Gastrocnemius medialis (tissue), 4 donors: ENCODE measurements around the gene GRIN2C. TPM values are rescaled to one million over a fixed set of nuclear protein-coding genes. Genes with fewer than 3 reads are reported as not detected.

Source experiments
- ATAC-seq, 2 donors: fragments of 150-250 bp; one replicate each; pipeline ENCODE4 v1.9.1; 2016
- DNase-seq, 2 donors: peaks; one replicate each; pipeline ENCODE4 v3.0.0-alpha.2; 2019
- H3K27ac ChIP-seq, 4 donors: fragments of 200-600 bp; sonication (generic); 1 replicate in 1 of 4; 2 replicates in 3 of 4; pipeline ENCODE4 v1.5.1; 2016 to 2018; ENCODE audit warnings: mild to moderate bottlenecking in 2 of 4, moderate library complexity in 1 of 4
- H3K27me3 ChIP-seq, 3 donors: fragments of 200-600 bp; sonication (generic) in 2 of 3; 1 replicate in 1 of 3; 2 replicates in 2 of 3; pipeline versions ENCODE4 v1.5.1 to v1.6.0; 2016 to 2019; ENCODE audit warnings: mild to moderate bottlenecking in 1 of 3, moderate library complexity in 1 of 3
- H3K36me3 ChIP-seq, 2 donors: fragments of 200-600 bp; sonication (generic) in 1 of 2; one replicate each; pipeline ENCODE4 v1.5.1; 2017 to 2018
- H3K4me1 ChIP-seq, 2 donors: fragments of 200-600 bp; sonication (generic) in 1 of 2; one replicate each; pipeline ENCODE4 v1.5.1; 2016 to 2017; ENCODE audit warnings: mild to moderate bottlenecking in 2 of 2
- H3K4me3 ChIP-seq, 4 donors: fragments of 200-600 bp; sonication (generic) in 3 of 4; 1 replicate in 1 of 4; 2 replicates in 3 of 4; pipeline ENCODE4 v1.5.1; 2016 to 2019; ENCODE audit warnings: mild to moderate bottlenecking in 2 of 4
- H3K9me3 ChIP-seq, 3 donors: fragments of 200-600 bp; sonication (generic) in 2 of 3; 1 replicate in 1 of 3; 2 replicates in 2 of 3; pipeline ENCODE4 v1.5.1; 2016 to 2019
- POLR2A ChIP-seq, 2 donors: fragments of 450-650 bp; IDR thresholded peaks; one replicate each; pipeline ENCODE4 v1.6.1; 2017; ENCODE audit warnings: antibody characterized with exemption in 2 of 2, mild to moderate bottlenecking in 2 of 2, moderate library complexity in 2 of 2
- in situ Hi-C, 4 donors: fragments of 200-750 bp; cut with MboI; loops; one replicate each; pipeline versions ENCODE4 v1.15.0 to v1.8.0; 2017; ENCODE audit warnings: low sequenced_read_pairs in 4 of 4
- intact Hi-C: fragments of 100-400 bp; cut with DNase I; formaldehyde crosslinking; loops from one replicate; pipeline ENCODE4 v1.15.1; 2023; ENCODE audit warnings: low total_unique reads
- total RNA-seq, 4 donors: library from RNA; depleted of rRNA; stranded (reverse); fragments of >200 nt; gene quantifications; one replicate each; pipeline versions ENCODE4 v1.1.0 to v1.2.3, GENCODE V29; 2016
- TF ChIP-seq, protein P1 (sequence below), 5 experiments: fragments of 450-650 bp in 3 of 5; fragments of 200-600 bp in 2 of 5; sonication (generic) in 2 of 5; IDR thresholded peaks in 4 of 5; conservative IDR thresholded peaks in 1 of 5; 1 replicate in 4 of 5; 2 replicates in 1 of 5; pipeline ENCODE4 v1.5.1; 2016 to 2019; ENCODE audit warnings: antibody characterized with exemption in 5 of 5, mild to moderate bottlenecking in 3 of 5, moderate library complexity in 3 of 5

GRIN2C gene
- total RNA-seq, 4 donors from 2014 or later: 1.2 to 1.5 TPM; not detected in 2

DNA sequence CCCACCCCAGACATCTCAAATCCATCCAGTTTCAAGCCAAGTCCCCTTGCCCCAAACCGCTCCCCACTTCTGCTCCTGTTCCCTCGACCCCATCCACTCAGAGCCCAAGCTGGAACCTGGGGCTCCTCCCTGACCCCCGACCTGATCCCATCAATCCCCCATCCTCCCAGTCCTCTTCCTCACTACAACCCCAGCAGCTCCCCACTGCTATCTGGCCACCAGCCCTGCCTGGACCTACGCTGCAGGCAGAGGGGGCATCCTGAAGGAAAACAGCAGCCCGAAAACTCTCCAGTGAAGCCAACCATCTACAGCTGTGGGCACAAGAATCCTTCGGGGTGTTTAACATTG, 9.2 kb upstream of the GRIN2C start:
- peaks cover 10 to 12% of the 10 kb centered on the region in 2 donors for H3K4me1 ChIP-seq
- in situ Hi-C loops: loop anchor here (5.0 to 25.0 kb wide), 4 partner anchors 74 to 482 kb away; partner anchors contain the start of gene NHERF1 (in 2 of the 4)
- no peak overlapping the region for H3K4me3 ChIP-seq
- H3K27ac ChIP-seq: no peak overlapping the region
- TF ChIP-seq, protein P1, sequence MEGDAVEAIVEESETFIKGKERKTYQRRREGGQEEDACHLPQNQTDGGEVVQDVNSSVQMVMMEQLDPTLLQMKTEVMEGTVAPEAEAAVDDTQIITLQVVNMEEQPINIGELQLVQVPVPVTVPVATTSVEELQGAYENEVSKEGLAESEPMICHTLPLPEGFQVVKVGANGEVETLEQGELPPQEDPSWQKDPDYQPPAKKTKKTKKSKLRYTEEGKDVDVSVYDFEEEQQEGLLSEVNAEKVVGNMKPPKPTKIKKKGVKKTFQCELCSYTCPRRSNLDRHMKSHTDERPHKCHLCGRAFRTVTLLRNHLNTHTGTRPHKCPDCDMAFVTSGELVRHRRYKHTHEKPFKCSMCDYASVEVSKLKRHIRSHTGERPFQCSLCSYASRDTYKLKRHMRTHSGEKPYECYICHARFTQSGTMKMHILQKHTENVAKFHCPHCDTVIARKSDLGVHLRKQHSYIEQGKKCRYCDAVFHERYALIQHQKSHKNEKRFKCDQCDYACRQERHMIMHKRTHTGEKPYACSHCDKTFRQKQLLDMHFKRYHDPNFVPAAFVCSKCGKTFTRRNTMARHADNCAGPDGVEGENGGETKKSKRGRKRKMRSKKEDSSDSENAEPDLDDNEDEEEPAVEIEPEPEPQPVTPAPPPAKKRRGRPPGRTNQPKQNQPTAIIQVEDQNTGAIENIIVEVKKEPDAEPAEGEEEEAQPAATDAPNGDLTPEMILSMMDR (IDR thresholded peaks at IDR 0.05 in 4 of 5, conservative IDR thresholded peaks at IDR 0.05 in 1 of 5): no peak
- TF ChIP-seq POLR2A (IDR thresholded peaks at IDR 0.05): no peak
- no peaks in the 10 kb centered on the region for H3K36me3 ChIP-seq
- intact Hi-C loops: no loop called here
- no peak for DNase-seq
- no peak for ATAC-seq
- H3K9me3 ChIP-seq: no peaks in the 10 kb centered on the region
- no peaks in the 10 kb centered on the region for H3K27me3 ChIP-seq

DNA sequence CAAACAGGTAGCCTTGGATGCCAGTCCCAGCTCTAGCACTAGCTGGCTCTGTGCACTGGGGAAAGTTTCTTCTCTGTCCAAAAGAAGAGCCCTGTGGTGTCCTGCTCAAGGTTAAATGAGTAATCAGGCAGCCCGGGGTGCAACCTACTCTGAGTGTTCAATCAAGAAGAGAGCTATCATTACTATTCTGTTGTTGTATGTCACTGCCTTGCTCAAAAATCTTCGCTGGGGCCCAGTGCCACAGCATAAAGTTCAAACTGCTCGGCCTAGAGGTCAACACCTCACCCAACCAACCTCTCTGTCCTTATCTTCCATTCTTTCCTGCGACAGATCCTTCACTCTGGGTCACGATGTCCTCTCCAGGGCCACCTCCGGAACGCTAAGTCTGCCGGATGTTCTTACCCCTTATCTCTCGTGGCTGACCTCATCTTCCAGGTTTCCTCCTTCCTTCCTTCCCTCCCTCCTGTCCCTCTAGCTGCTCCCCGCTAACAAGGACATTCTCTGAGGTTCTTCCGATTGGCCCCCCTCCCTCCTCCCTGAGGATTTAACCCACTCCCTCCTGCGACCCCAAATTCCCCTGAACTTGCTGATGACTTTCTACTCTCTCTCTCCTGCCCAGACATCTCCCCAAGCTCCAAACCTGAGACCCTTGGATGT, 8.7 kb upstream of the GRIN2C start:
- ATAC-seq (no peak), DNase-seq (no peak)
- intact Hi-C loops: no loop called here
- Histone ChIP-seq H3K27ac (no peak overlapping the region), H3K9me3 (no peaks in the 10 kb centered on the region), H3K4me1 (peaks cover 9% of the 10 kb centered on the region in 2 donors), H3K4me3 (no peak overlapping the region), H3K36me3 (no peaks in the 10 kb centered on the region), H3K27me3 (no peaks in the 10 kb centered on the region)
- TF ChIP-seq POLR2A (IDR thresholded peaks at IDR 0.05): no peak
- TF ChIP-seq, protein P1 (IDR thresholded peaks at IDR 0.05 in 4 of 5, conservative IDR thresholded peaks at IDR 0.05 in 1 of 5): no peak
- in situ Hi-C loops: loop anchor here (5.0 to 25.0 kb wide), 4 partner anchors 74 to 481 kb away; partner anchors contain the start of gene NHERF1 (in 2 of the 4)

DNA sequence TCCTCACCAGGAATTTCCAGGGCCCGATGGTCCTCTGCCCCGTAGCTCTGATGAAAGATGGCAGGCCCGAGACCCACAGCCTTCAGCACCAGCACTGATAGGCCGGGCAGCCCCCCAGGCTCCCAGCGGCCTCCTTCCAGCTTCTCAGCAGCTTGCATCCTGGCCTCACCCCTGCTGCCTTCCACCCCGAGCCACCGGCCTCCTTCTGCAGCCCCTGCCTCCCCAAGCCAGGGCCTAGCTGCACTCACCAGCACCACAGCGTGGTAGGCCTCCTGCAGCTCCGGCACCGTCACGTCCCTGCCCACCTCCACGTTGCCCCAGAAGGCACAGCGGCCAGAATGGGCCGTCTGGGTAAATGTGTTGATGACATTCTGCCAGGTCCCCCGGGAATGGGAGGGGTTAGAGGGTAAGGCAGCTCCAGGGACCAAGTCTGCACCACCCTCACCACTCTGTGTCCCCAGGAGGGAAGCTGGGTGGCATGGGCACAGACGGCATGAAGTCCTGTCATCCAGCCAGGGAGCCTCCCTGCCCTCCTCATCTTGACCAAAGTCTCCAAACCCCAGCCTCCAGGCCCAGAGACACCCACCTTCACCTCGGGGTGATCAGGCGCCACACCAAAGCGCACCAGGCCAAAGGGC, 6.6 kb upstream of the GRIN2C start:
- in situ Hi-C loops (loop anchor here (5.0 to 25.0 kb wide), 4 partner anchors 72 to 479 kb away; partner anchors contain the start of gene NHERF1 (in 2 of the 4)), intact Hi-C loops (no loop called here)
- no peak overlapping the region for H3K27ac ChIP-seq
- ATAC-seq (no peak), DNase-seq (no peak)
- no peaks in the 10 kb centered on the region for H3K36me3 ChIP-seq
- no peak for TF ChIP-seq POLR2A (IDR thresholded peaks at IDR 0.05)
- TF ChIP-seq, protein P1 (IDR thresholded peaks at IDR 0.05 in 4 of 5, conservative IDR thresholded peaks at IDR 0.05 in 1 of 5): no peak
- no peaks in the 10 kb centered on the region for H3K9me3 ChIP-seq
- peaks cover 0 to 8% of the 10 kb centered on the region in 2 donors for H3K4me1 ChIP-seq
- no peak overlapping the region for H3K4me3 ChIP-seq
- peaks cover 0 to 6% (median 6%) of the 10 kb centered on the region in 3 donors for H3K27me3 ChIP-seq

DNA sequence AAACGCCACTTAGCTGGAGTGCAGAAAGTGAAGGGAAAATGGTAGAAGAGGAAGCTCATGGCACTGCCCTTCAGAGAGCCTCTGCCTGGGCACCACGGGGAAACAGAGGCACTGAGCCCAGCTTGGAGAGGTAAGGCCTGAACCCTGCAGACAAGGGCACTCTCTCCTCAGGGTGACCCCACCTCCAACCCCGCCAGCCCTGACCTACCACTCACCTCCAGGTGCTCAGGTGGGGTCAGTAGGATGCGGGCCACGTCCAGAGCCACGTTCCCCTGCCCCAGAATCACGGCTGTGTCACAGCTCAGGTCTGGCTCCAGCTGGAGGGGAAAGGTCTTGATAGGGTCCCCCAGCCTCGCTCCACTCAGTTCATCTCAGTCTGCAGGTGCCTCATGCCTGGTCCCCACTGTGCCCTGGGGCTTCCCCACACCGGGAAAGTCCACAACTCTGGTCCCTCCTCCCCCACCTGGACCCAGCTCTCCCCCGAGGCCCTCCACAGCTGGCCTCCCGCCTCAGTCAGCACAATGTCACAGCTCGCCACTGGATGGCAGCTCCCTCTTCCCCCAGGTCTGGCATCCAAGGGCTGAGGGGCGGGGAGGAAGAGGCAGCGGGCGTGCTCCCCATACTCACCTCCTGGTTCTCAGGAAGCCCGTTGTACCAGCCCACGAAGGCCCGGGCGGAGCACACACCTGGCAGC, 6.0 kb upstream of the GRIN2C start:
- no peak for TF ChIP-seq POLR2A (IDR thresholded peaks at IDR 0.05)
- TF ChIP-seq, protein P1 (IDR thresholded peaks at IDR 0.05 in 4 of 5, conservative IDR thresholded peaks at IDR 0.05 in 1 of 5): no peak
- in situ Hi-C loops (loop anchor here (5.0 to 25.0 kb wide), 4 partner anchors 71 to 478 kb away; partner anchors contain the start of gene NHERF1 (in 2 of the 4)), intact Hi-C loops (loop anchor here (1.0 to 2.0 kb wide), 3 partner anchors 23 to 121 kb away; no protein-coding TSS in a partner anchor)
- DNase-seq (no peak), ATAC-seq (no peak)
- Histone ChIP-seq H3K36me3 (no peaks in the 10 kb centered on the region), H3K27me3 (peaks cover 6 to 13% (median 12%) of the 10 kb centered on the region in 3 donors), H3K9me3 (no peaks in the 10 kb centered on the region), H3K4me1 (peaks cover 0 to 13% of the 10 kb centered on the region in 2 donors), H3K4me3 (no peak overlapping the region), H3K27ac (no peak overlapping the region)
